Hematopoietic multipotent progenitor cell treated with erythropoietin and hydrocortisone succinate and interleukin-3 and kit ligand, for 6 days (in vitro differentiated cells): ENCODE measurements around the gene FABP3.

ENCODE experiments used
- DNase-seq: peaks from one replicate; pipeline ENCODE4 v3.0.0-alpha.2; 2015

FABP3 gene

GRCh38 chr1:31371121-31371959, 1.5 kb downstream of the FABP3 start:
- DNase-seq: no peak

DNA sequence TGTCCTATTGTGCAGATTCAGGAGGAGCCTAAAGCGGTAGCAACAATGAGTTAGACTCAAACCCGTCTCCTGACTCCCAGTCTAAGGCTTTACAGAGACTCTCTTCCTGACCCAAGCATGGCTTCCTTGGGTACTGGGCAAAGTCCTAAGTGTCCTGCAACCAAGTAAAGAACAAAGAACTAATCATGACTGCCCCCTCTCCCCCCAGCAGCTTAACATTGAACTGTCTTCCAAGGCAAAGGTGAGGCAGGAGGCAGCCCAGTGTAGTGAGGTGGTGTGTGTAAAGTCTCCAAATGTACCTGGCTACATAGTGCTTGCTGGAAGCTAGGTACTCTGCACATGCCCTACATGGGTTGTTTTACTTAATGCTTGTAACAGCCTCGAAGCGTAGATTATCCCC, 2.3 kb downstream of the FABP3 start:
- DNase-seq: no peak

- DNase-seq: no peak
Observed at GRCh38 chr1:31370021-31370420, 2.9 kb downstream of the FABP3 start.

DNA sequence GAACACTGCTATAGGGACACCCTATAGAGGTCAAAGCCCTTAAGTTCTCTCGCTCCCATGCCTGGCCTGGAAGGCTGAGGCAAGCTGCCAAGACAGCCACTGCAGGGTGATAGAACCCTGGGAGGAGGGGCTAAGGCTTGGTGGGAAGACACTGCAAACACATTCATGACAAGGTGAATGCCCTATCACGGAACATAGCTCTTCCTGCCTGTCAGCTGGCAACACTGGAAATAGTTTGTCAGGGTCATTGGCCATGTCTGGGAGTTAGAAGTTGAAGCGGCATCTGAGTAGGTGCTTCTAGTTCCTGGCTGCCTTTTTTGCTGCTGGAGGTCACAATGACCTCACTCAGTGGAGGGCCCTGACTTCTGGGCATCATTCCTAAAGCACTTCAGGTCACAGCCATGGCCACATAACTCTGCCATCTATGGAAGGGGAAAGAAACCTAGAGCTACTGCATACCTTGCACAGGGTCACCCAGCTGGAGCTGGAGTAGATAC, 4.2 kb downstream of the FABP3 start:
- peak; percentile 84 for DNase-seq

DNA sequence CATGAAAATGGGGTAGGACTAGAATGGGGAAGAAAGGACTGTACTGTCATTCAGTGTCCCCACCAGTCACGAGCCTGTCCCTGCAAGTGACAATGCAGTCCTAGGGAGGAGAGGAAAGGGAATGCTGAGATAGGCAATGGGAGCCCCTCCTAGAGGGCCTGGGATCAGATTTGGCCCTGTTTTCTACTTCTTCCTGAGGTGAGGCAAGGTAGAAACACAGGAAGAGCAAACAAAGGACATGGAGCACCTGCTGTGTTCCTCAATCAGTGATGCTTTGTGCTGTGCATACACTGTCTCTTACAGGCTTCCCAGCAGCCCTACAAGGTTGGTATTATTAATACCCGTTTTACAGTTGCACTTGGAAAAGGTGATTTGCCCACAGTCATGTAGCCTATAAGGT, 6.1 kb downstream of the FABP3 start:
- no peak for DNase-seq

GRCh38 chr1:31364561-31365250, 8.2 kb downstream of the FABP3 start:
- no peak for DNase-seq

GRCh38 chr1:31362032-31362431, 10.8 kb downstream of the FABP3 start:
- no peak for DNase-seq

DNA sequence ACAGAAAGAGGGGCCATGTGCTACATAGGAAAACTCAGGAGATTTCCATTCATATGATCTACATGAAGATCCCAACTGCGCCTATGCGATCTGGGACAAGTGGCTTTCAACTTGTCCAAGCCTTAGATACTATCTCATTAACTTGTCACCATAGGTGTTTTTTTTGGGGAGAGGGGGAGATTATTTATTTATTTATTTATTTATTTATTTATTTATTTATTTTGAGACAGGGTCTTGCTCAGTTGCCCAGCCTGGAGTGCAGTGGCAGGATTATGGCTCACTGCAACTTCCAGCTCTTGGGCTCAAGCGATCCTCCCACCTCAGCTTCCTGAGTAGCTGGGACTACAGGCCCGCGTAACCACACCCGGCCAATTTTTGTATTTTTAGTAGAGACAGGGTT, 11.3 kb downstream of the FABP3 start:
- DNase-seq: no peak

- DNase-seq: no peak
Observed at GRCh38 chr1:31356427-31356826, 16.4 kb downstream of the FABP3 start.

DNA sequence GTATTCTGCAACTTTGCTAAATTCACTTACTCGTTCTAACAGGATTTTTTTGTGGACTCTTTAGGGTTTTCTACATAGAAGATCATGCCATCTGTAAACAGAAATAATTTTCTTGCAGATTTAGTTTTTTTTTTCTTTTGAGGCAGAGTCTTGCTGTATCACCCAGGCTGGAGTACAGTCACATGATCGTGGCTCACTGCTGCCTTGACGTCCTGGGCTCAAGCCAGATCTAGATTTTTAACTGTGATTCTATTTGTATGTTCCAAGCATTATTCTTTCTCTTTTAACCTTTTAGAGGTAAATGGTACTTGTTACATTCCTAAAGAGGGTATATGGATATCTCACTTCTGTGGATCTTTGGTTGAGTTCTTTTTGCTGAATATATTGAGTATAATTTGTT, 18.6 kb downstream of the FABP3 start:
- peak; percentile 54 for DNase-seq

GRCh38 chr1:31348449-31348848, 24.4 kb downstream of the FABP3 start:
- DNase-seq: no peak

DNA sequence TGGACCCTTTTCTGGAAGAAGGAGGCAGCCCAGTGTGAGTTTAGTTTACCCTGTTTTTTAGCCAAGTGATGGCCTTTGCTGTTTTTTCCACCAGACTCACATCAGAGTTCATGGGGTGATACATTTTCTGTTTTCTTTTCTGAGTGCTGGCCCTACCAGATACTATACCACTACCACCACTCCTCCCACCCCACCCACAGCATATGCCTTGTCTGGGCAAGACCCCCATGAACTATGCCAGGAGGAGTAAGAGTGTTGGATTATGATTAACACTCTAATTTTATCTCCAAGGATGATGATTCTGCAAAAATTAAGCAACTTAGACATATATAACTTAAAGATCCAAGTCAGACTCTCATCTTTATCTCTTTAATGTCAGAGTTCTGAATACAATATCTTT, 26.1 kb downstream of the FABP3 start:
- peak; percentile 91 for DNase-seq

GRCh38 chr1:31345635-31346034, 27.2 kb downstream of the FABP3 start:
- DNase-seq: peak; percentile 41

DNA sequence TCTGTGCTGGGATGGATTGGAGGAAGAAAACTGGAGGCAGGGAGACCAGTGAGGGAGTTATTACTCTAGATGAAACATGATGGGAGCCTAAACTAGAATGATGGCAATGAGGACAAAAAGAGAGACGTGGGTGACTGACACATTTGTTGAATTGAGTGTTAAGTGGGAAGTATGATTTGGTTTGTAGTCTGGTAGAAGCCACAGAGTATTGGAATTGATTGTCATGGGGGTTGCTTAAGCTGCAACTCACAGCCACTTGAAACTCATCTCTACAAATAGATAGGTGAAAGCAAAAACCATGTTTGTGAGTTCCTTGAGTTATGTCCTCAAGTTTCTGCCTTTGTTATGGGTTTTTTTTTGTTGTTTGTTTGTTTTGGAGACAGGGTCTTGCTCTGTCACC, 28.4 kb downstream of the FABP3 start:
- no peak for DNase-seq

GRCh38 chr1:31336687-31337467, 36.0 kb downstream of the FABP3 start:
- DNase-seq: no peak

DNA sequence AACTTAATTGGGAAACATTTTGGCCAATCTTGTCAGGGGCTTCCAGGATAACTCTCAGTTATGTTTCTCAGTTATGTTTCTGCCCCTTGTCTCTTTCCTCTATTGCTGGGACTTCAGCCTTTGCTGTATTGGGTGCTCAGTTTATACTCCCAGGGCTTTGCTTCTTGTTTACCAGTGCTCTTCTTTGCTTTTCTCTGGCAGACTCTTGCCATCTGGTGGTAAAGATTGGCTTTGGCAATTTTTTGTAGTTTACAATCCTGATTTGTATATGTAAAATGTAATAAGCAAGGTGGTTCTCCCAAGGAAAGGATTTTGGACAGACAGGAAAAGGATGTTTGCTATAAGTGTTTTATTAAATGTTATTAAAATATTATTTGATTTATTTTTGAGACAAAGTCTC, 37.9 kb downstream of the FABP3 start:
- peak; percentile 73 for DNase-seq

- DNase-seq: no peak
Observed at GRCh38 chr1:31327381-31327780, 45.5 kb downstream of the FABP3 start.

DNA sequence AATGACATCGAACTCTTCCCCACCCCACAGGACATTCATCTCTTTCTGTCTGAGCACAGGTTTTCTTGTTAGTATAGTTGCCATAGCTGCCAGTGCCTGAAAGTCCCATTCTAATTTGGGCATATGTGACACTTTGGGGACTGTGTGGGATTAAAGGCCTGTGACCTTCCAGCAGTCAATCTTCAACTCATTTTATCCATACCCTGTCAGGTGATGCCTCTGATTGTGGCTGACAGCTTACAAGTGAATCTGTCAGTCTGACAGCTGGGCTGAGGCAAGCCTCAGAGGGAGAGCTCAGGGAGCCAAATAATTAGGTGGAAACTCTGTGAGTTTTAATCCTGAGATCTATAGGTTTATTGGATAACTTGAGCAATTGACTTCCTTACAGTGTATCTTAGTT, 46.4 kb downstream of the FABP3 start:
- DNase-seq: no peak

DNA sequence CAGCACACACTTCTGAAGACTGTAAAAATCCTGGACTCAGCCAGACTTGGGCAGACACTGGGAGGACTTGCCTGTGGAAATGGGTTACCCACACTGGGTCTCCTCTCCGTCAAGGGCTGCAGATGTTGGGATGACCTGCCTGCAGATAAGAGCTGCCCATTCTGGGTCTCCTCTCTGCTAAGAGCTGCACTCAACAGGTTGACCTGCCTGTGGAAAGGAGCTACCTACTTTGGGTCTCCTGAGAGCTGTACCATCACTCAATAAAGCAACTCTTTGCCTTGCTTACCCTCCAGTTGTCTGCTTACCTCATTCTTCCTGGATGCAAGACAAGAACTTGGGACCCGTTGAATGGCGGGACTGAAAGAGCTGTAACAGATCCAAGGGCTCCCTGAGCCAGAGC, 47.9 kb downstream of the FABP3 start:
- DNase-seq: no peak

DNA sequence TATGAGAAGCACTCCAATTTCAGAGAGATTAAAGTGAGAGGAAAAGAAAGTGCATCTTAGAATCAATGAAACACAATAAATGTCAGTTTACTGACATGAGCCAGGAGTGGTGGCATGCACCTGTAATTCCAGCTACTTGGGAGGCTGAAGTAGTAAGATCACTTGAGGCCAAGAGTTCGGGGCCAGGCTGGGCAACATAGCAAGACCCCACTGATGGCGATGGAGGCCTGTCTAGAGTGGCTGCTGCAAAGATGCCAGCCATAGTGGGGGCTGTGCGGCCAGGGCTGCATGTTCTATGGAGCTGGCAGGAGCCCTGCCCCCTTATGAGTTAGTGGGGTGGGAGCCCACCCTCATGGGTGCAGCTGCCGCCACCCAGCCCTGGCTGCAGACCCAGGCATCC, 48.8 kb downstream of the FABP3 start:
- DNase-seq: no peak

GRCh38 chr1:31318146-31318545, 54.7 kb downstream of the FABP3 start:
- no peak for DNase-seq

GRCh38 chr1:31315902-31316301, 57.0 kb downstream of the FABP3 start:
- DNase-seq: no peak
